Neural progenitor cell (in vitro differentiated cells): ENCODE measurements around the gene ACTRT2.

Experiments used
- CTCF ChIP-seq: fragments of 200-600 bp; sonication (generic); IDR thresholded peaks from 2 replicates; pipeline ENCODE4 v1.5.1; 2017; ENCODE audit warnings: antibody characterized with exemption, mild to moderate bottlenecking
- EZH2 ChIP-seq: fragments of 200-600 bp; sonication (generic); IDR thresholded peaks from 2 replicates; pipeline ENCODE4 v1.6.1; 2017; ENCODE audit warnings: antibody characterized with exemption, mild to moderate bottlenecking, moderate library complexity
- EZH2phosphoT487 ChIP-seq: fragments of 200-600 bp; sonication (generic); IDR thresholded peaks from 2 replicates; pipeline ENCODE4 v1.6.1; 2017; ENCODE audit warnings: antibody characterized with exemption

DNA sequence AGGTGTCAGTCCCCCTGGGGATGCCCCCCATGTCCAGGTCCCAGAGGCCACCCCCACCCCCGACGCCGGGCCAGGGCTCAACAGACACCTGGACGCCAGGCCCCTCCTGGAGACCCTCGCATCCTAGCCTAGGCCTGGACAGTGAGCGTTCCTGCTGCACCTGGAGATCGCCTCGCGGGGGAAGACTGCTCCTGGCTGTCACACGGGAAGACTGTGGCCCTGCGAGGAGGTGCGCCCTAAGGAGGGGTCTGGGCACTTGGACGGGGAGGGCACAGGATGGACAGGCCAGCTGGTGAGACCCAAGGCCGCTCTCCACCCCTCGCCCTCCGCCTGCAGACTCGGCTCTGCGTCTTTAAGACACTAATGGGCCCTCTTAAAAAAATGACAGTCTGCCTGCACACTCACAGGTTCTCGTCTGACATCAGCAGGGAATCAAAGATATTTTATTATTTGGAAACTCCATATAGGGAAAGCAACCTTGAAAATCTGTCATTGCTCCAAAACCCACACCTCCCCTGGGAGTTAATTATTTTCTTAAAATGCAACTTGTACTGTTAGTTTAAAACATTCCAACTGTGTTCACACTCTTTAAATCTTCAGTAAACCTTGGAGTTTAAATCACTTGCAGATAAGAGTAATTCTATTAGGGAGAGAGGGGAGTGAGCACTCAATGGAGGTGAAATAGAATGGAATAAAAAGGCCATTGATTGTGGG is 45.6 kb upstream of the ACTRT2 start:
- TF ChIP-seq CTCF (no peak), EZH2phosphoT487 (no peak), EZH2 (no peak)
